Esophagus squamous epithelium (tissue), 5 donors: Measurements from ENCODE around the gene MVB12B. TPM values are rescaled to one million over a fixed set of nuclear protein-coding genes. Genes with fewer than 3 reads are reported as not detected.

ENCODE experiments used
- DNase-seq: peaks from one replicate; lab custom pipeline; 2025; lab: John Stamatoyannopoulos, UW
- H3K27ac ChIP-seq, 4 donors: fragments of 200-600 bp; sonication (generic); one replicate each; pipeline ENCODE4 v1.5.1; 2016 to 2019; ENCODE audit warnings: mild to moderate bottlenecking in 1 of 4
- H3K27me3 ChIP-seq, 4 donors: fragments of 200-600 bp; sonication (generic); 1 replicate in 3 of 4; 2 replicates in 1 of 4; pipeline versions ENCODE4 v1.5.1 to v1.6.0; 2017 to 2021; ENCODE audit warnings: antibody characterized with exemption in 1 of 4
- H3K36me3 ChIP-seq, 3 donors: fragments of 200-600 bp; sonication (generic); one replicate each; pipeline ENCODE4 v1.5.1; 2016 to 2019
- H3K4me1 ChIP-seq, 3 donors: fragments of 200-600 bp; sonication (generic); one replicate each; pipeline ENCODE4 v1.5.1; 2017 to 2019
- H3K4me3 ChIP-seq, 4 donors: fragments of 200-600 bp; sonication (generic); 1 replicate in 3 of 4; 2 replicates in 1 of 4; pipeline ENCODE4 v1.5.1; 2016 to 2019; ENCODE audit warnings: mild to moderate bottlenecking in 2 of 4, moderate library complexity in 1 of 4
- H3K9me3 ChIP-seq, 3 donors: fragments of 200-600 bp; sonication (generic); one replicate each; pipeline ENCODE4 v1.5.1; 2016 to 2019
- POLR2A ChIP-seq, 4 donors: fragments of 450-650 bp; IDR thresholded peaks; one replicate each; pipeline ENCODE4 v1.6.1; 2017; ENCODE audit warnings: antibody characterized with exemption in 4 of 4, mild to moderate bottlenecking in 4 of 4, moderate library complexity in 3 of 4
- WGBS, 2 donors: methylation state at CpG; one replicate each; pipeline ENCODE4 v1.1.5; 2018; 5-methylcytosine and 5-hydroxymethylcytosine counted together
- intact Hi-C: fragments of 100-400 bp; cut with DNase I; formaldehyde crosslinking; loops from one replicate; pipeline ENCODE4 v1.15.0; 2022
- total RNA-seq, 4 donors: library from RNA; depleted of rRNA; stranded (reverse); fragments of >200 nt; gene quantifications; one replicate each; pipeline ENCODE4 v1.1.0, GENCODE V29; 2016
- TF ChIP-seq, protein P1 (sequence below), 6 experiments: fragments of 450-650 bp in 4 of 6; fragments of 200-600 bp in 2 of 6; sonication (generic) in 2 of 6; IDR thresholded peaks; one replicate each; pipeline ENCODE4 v1.5.1; 2016 to 2019; ENCODE audit warnings: antibody characterized with exemption in 6 of 6, mild to moderate bottlenecking in 4 of 6, moderate library complexity in 4 of 6
- donor health status: DM: yes; HTN: yes; CAD: no.

The MVB12B gene
- total RNA-seq, 4 donors from 2014 or later, result 3.2 to 13.2 (median 5.3) TPM

DNA sequence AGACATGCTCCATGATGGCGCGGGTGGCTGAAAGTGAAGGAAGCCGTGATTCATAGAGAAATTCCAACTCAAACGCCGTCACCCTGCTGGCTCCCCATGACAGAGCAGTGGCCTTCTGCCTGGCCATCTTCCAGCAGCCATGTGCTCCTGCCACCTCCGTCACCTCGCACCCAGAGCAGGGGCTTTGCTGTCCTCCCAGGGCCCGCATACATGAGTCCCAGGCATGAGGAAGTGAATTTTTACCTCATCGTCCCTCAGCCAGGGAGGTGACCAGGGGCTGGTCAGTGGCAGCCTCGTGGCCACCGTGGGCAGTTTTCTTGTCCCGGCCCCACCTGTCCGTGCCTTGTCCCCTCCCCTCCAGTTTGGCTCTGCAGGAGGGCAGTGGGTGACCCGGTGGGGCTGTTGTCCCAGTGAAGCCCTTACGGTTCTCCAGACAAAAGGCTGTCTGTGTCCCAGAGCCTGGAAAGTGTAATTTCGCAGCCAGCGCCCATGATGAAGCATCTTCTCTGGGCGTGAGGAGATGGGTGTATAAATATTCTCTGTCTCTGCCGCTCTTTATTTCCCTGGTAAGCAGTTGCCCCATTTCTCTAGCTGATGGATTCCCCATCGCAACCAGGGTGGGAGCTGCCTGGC, 163.1 kb downstream of the MVB12B start:
- Histone ChIP-seq H3K4me3 (no peak overlapping the region), H3K9me3 (no peaks in the 10 kb centered on the region), H3K4me1 (peaks cover 0 to 4% (median 0%) of the 10 kb centered on the region in 3 donors), H3K27me3 (no peaks in the 10 kb centered on the region), H3K36me3 (peaks cover 0 to 13% (median 0%) of the 10 kb centered on the region in 3 donors), H3K27ac (no peak overlapping the region)
- intact Hi-C loops, result loop anchor here (10.0 kb wide), 3 partner anchors 95 to 1085 kb away; no protein-coding TSS in a partner anchor
- WGBS, 2 donors, result 82 to 86% methylated on average over 15 of the region's 20 CpGs
- no peak for TF ChIP-seq POLR2A (IDR thresholded peaks at IDR 0.05)
- TF ChIP-seq, protein P1, sequence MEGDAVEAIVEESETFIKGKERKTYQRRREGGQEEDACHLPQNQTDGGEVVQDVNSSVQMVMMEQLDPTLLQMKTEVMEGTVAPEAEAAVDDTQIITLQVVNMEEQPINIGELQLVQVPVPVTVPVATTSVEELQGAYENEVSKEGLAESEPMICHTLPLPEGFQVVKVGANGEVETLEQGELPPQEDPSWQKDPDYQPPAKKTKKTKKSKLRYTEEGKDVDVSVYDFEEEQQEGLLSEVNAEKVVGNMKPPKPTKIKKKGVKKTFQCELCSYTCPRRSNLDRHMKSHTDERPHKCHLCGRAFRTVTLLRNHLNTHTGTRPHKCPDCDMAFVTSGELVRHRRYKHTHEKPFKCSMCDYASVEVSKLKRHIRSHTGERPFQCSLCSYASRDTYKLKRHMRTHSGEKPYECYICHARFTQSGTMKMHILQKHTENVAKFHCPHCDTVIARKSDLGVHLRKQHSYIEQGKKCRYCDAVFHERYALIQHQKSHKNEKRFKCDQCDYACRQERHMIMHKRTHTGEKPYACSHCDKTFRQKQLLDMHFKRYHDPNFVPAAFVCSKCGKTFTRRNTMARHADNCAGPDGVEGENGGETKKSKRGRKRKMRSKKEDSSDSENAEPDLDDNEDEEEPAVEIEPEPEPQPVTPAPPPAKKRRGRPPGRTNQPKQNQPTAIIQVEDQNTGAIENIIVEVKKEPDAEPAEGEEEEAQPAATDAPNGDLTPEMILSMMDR (IDR thresholded peaks at IDR 0.05), result no peak
- no peak for DNase-seq

DNA sequence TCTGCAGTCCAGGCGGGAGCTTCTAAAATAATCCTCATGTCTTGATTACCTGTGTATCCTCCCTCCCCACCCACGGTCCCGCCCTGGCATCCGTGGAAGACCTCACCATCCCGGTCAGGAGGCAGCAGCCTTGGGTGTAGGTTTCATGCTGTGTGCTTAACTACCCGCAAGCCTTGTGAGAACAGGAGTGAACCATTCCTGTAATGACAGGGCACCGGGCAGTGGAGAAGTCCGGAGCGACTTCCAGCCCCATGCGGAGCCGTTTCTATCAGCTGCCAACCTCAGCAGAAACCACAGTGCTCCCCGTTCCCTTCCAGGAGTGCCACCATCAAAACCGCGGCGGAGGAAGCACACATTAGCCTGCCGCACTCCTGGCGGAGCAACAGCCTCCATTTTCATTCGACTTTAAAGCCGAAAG, 163.6 kb downstream of the MVB12B start:
- H3K27ac ChIP-seq, result no peak overlapping the region
- no peaks in the 10 kb centered on the region for H3K9me3 ChIP-seq
- no peaks in the 10 kb centered on the region for H3K27me3 ChIP-seq
- no peak overlapping the region for H3K4me3 ChIP-seq
- TF ChIP-seq, protein P1 (IDR thresholded peaks at IDR 0.05), result no peak
- no peak for TF ChIP-seq POLR2A (IDR thresholded peaks at IDR 0.05)
- no peak for DNase-seq
- intact Hi-C loops, result loop anchor here (10.0 kb wide), 3 partner anchors 95 to 1085 kb away; no protein-coding TSS in a partner anchor
- H3K4me1 ChIP-seq, result peaks cover 0 to 4% (median 0%) of the 10 kb centered on the region in 3 donors
- 46 to 69% methylated on average over 11 to 16 of the region's 19 CpGs for WGBS, 2 donors
- peaks cover 0 to 13% (median 0%) of the 10 kb centered on the region in 3 donors for H3K36me3 ChIP-seq

DNA sequence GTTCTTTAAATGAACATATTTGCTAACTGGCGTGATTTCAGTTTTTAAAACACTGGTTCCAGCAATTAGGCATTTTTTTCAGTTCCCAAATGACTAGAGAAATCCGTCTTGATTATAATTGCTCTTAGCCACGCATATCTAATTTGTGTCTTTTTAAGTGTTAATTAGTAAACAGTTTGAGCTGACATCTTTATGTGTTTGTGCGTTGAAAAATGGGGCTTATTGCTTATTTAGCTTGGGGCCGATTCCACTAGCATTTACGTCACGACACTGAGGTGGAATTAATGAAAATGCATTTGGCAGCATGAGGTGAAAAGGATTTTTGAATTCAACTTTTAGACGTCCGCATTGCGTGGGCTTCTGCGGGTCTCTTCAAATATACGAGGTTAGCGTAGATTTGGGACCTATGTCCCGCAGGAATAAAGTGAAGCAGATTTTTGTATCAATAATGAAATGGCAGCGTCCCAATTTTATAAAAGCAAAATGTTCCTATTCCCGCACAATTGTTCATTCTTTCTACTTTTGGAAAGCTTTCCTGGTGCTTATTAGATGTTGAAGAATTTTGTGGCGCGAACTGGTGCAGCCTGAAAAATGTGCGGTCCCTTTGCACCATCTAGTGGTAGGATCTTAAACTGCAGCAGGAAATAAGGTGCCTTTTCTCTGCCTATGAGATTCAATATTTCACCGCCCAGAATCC, 164.4 kb downstream of the MVB12B start:
- no peaks in the 10 kb centered on the region for H3K27me3 ChIP-seq
- intact Hi-C loops, result loop anchor here (10.0 kb wide), 3 partner anchors 96 to 1086 kb away; no protein-coding TSS in a partner anchor
- 52% methylated on average over 20 of the region's 20 CpGs for WGBS, 2 donors
- peaks cover 0 to 4% (median 0%) of the 10 kb centered on the region in 3 donors for H3K4me1 ChIP-seq
- H3K4me3 ChIP-seq, result no peak overlapping the region
- no peaks in the 10 kb centered on the region for H3K9me3 ChIP-seq
- TF ChIP-seq, protein P1 (IDR thresholded peaks at IDR 0.05), result peak; percentile 79 to 98 (median 96)
- no peak for TF ChIP-seq POLR2A (IDR thresholded peaks at IDR 0.05)
- no peak for DNase-seq
- no peak overlapping the region for H3K27ac ChIP-seq
- peaks cover 0 to 12% (median 0%) of the 10 kb centered on the region in 3 donors for H3K36me3 ChIP-seq

DNA sequence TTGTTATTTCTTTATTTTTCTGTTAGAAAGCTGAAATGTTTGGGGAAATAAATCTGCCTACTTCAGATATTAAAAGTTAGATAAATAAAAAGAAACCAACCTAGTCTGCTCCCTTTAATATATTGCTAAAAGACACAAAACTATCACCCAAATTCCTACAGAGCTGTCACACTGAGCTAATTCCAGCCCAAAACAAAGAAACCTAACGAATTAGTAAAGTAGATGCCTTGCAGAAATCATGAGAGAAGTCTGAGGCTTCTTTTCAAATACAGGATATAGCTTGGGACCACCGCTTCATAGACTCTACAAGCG, 164.9 kb downstream of the MVB12B start:
- no peak for TF ChIP-seq POLR2A (IDR thresholded peaks at IDR 0.05)
- TF ChIP-seq, protein P1 (IDR thresholded peaks at IDR 0.05), result no peak
- Histone ChIP-seq H3K27ac (no peak overlapping the region), H3K4me3 (no peak overlapping the region), H3K9me3 (no peaks in the 10 kb centered on the region), H3K27me3 (no peaks in the 10 kb centered on the region), H3K4me1 (peaks cover 0 to 4% (median 0%) of the 10 kb centered on the region in 3 donors), H3K36me3 (peaks cover 0 to 7% (median 0%) of the 10 kb centered on the region in 3 donors)
- DNase-seq, result no peak
- 63 to 66% methylated on average over 3 of the region's 3 CpGs for WGBS, 2 donors
- intact Hi-C loops, result loop anchor here (10.0 kb wide), 3 partner anchors 97 to 1087 kb away; no protein-coding TSS in a partner anchor

DNA sequence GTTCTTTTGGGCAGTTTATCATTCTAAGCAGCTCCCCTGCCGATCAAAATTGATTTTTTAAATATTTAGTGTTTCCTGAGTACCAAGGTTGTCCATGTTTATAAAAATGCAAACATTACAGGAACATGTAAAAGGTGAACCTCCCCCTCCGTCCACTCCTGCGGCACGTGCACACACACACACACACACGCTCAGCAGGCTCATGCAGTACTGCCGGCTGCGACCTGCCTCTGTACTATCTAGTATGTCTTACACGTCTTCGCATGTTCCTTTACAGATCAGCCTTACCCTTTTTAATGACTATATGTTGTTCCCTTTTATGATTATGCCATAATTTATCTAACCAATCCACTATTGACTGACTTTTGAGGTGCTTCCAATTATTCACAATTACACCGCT, 165.3 kb downstream of the MVB12B start:
- TF ChIP-seq POLR2A (IDR thresholded peaks at IDR 0.05), result no peak
- TF ChIP-seq, protein P1 (IDR thresholded peaks at IDR 0.05), result no peak
- peaks cover 0 to 3% (median 0%) of the 10 kb centered on the region in 3 donors for H3K36me3 ChIP-seq
- no peaks in the 10 kb centered on the region for H3K27me3 ChIP-seq
- 50 to 63% methylated on average over 10 of the region's 10 CpGs for WGBS, 2 donors
- H3K27ac ChIP-seq, result no peak overlapping the region
- no peak for DNase-seq
- intact Hi-C loops, result loop anchor here (10.0 kb wide), 3 partner anchors 97 to 1087 kb away; no protein-coding TSS in a partner anchor
- H3K9me3 ChIP-seq, result no peaks in the 10 kb centered on the region
- H3K4me1 ChIP-seq, result peaks cover 0 to 4% (median 0%) of the 10 kb centered on the region in 3 donors
- H3K4me3 ChIP-seq, result no peak overlapping the region
